Measurements from ENCODE around the gene TPSD1.

The TPSD1 gene

GRCh38 chr16:1299012-1299867, 43.4 kb downstream of the TPSD1 start:
- no peak for DNase-seq (ENCODE audit: low read depth in 2 of 2)

GRCh38 chr16:1299868-1300203, 44.0 kb downstream of the TPSD1 start:
- no peak for DNase-seq (ENCODE audit: low read depth in 2 of 2)

- DNase-seq (ENCODE audit: low read depth in 2 of 2), result peak; percentile 54 to 67
Measured at GRCh38 chr16:1300664-1301476, 45.0 kb downstream of the TPSD1 start.

GRCh38 chr16:1301562-1301961, 45.7 kb downstream of the TPSD1 start:
- DNase-seq (ENCODE audit: low read depth in 2 of 2), result no peak

- no peak for DNase-seq (ENCODE audit: low read depth in 2 of 2)
Measured at GRCh38 chr16:1305823-1306222, 50.0 kb downstream of the TPSD1 start.

- no peak for DNase-seq (ENCODE audit: low read depth in 2 of 2)
Measured at GRCh38 chr16:1306334-1306733, 50.5 kb downstream of the TPSD1 start.

GRCh38 chr16:1308036-1308976, 52.4 kb downstream of the TPSD1 start:
- DNase-seq (ENCODE audit: low read depth in 2 of 2), result no peak
